Liver (tissue), 9 donors: Measurements from ENCODE around the gene ENOPH1. TPM values are rescaled to one million over a fixed set of nuclear protein-coding genes. Genes with fewer than 3 reads are reported as not detected.

Experiments
- DNase-seq: peaks from one replicate; pipeline ENCODE4 v3.0.0-alpha.2; 2017; ENCODE audit warnings: low spot score
- H3K27ac ChIP-seq, 2 donors: one replicate each; pipeline ENCODE4 v1.7.0; 2013; ENCODE audit warnings: inconsistent platforms in 2 of 2, low read length in 2 of 2, control low read depth in 1 of 2, low read depth in 1 of 2, mild to moderate bottlenecking in 1 of 2
- H3K27me3 ChIP-seq, 4 donors: one replicate each; pipeline versions ENCODE4 v1.6.1 to v1.7.0; 2013; ENCODE audit warnings: low read length in 3 of 4, inconsistent platforms in 1 of 4, mild to moderate bottlenecking in 1 of 4, moderate library complexity in 1 of 4; ENCODE audit not compliant: control insufficient read depth in 4 of 4, insufficient read depth in 4 of 4
- H3K36me3 ChIP-seq, 4 donors: one replicate each; pipeline versions ENCODE4 v1.6.1 to v1.7.0; 2013; ENCODE audit warnings: low read length in 3 of 4, mild to moderate bottlenecking in 3 of 4, low read depth in 1 of 4, moderate library complexity in 1 of 4; ENCODE audit not compliant: control insufficient read depth in 4 of 4, insufficient read depth in 3 of 4
- H3K4me1 ChIP-seq, 4 donors: one replicate each; pipeline versions ENCODE4 v1.6.1 to v1.7.0; 2013; ENCODE audit warnings: low read length in 3 of 4, mild to moderate bottlenecking in 3 of 4, moderate library complexity in 1 of 4; ENCODE audit not compliant: control insufficient read depth in 4 of 4, insufficient read depth in 4 of 4
- H3K4me3 ChIP-seq, 3 donors: one replicate each; pipeline versions ENCODE4 v1.6.1 to v1.7.0; 2013; ENCODE audit warnings: low read length in 3 of 3, control low read depth in 1 of 3, low read depth in 1 of 3, mild to moderate bottlenecking in 1 of 3
- H3K9ac ChIP-seq, 2 donors: one replicate each; pipeline ENCODE4 v1.7.0; 2013; ENCODE audit warnings: low read length in 2 of 2, mild to moderate bottlenecking in 2 of 2, moderate library complexity in 2 of 2, control low read depth in 1 of 2, low read depth in 1 of 2
- H3K9me3 ChIP-seq, 4 donors: one replicate each; pipeline versions ENCODE4 v1.6.1 to v1.7.0; 2013; ENCODE audit warnings: low read length in 3 of 4; ENCODE audit not compliant: control insufficient read depth in 4 of 4
- ATF3 ChIP-seq: IDR thresholded peaks from 2 replicates; pipeline ENCODE4 v1.6.1; 2016; ENCODE audit warnings: antibody characterized with exemption
- FOXA1 ChIP-seq: IDR thresholded peaks from 2 replicates; pipeline ENCODE4 v1.6.1; 2016; ENCODE audit warnings: antibody characterized with exemption
- FOXA2 ChIP-seq: IDR thresholded peaks from 2 replicates; pipeline ENCODE4 v1.6.1; 2016; ENCODE audit warnings: antibody characterized with exemption
- GABPA ChIP-seq, 2 donors: IDR thresholded peaks in 1 of 2; conservative IDR thresholded peaks in 1 of 2; 2 replicates each; pipeline ENCODE4 v1.6.1; 2016; ENCODE audit warnings: antibody characterized with exemption in 2 of 2, mild to moderate bottlenecking in 1 of 2, moderate library complexity in 1 of 2
- HNF4A ChIP-seq, 2 donors: conservative IDR thresholded peaks; 2 replicates each; pipeline ENCODE4 v1.6.1; 2016; ENCODE audit warnings: antibody characterized with exemption in 2 of 2, mild to moderate bottlenecking in 2 of 2
- HNF4G ChIP-seq: IDR thresholded peaks from 2 replicates; pipeline ENCODE4 v1.6.1; 2016; ENCODE audit warnings: antibody characterized with exemption
- JUND ChIP-seq, 2 donors: IDR thresholded peaks; 2 replicates each; pipeline ENCODE4 v1.6.1; 2016; ENCODE audit warnings: antibody characterized with exemption in 2 of 2
- MAX ChIP-seq: IDR thresholded peaks from 2 replicates; pipeline ENCODE4 v1.6.1; 2016; ENCODE audit warnings: antibody characterized with exemption
- NR2F2 ChIP-seq: IDR thresholded peaks from 2 replicates; pipeline ENCODE4 v1.6.1; 2016; ENCODE audit warnings: antibody characterized with exemption
- RAD21 ChIP-seq, 2 donors: IDR thresholded peaks; 2 replicates each; pipeline ENCODE4 v1.6.1; 2016; ENCODE audit warnings: antibody characterized with exemption in 2 of 2, mild to moderate bottlenecking in 2 of 2
- RXRA ChIP-seq, 2 donors: IDR thresholded peaks; 2 replicates each; pipeline ENCODE4 v1.6.1; 2017 to 2018; ENCODE audit warnings: antibody characterized with exemption in 2 of 2, mild to moderate bottlenecking in 1 of 2
- SP1 ChIP-seq: IDR thresholded peaks from 2 replicates; pipeline ENCODE4 v1.6.1; 2018; ENCODE audit warnings: antibody characterized with exemption, mild to moderate bottlenecking
- TAF1 ChIP-seq: conservative IDR thresholded peaks from 2 replicates; pipeline ENCODE4 v1.6.1; 2016; ENCODE audit warnings: antibody characterized with exemption, mild to moderate bottlenecking
- YY1 ChIP-seq: IDR thresholded peaks from 2 replicates; pipeline ENCODE4 v1.6.1; 2016; ENCODE audit warnings: antibody characterized with exemption, mild to moderate bottlenecking
- ZBTB33 ChIP-seq: IDR thresholded peaks from 2 replicates; pipeline ENCODE4 v1.6.1; 2016; ENCODE audit warnings: antibody characterized with exemption
- WGBS: extraction: QIAGEN DNeasy Blood & Tissue Kit; methylation state at CpG from one replicate; pipeline ENCODE4 v1.1.7; 2013; 5-methylcytosine and 5-hydroxymethylcytosine counted together
- polyA plus RNA-seq, 2 donors: library from polyadenylated mRNA; stranded (reverse) in 1 of 2; unstranded in 1 of 2; fragments of 200-250 nt in 1 of 2; fragments of >200 nt in 1 of 2; fragmentation: Nextera tagmentation in 1 of 2; extraction: Ambion mirVana in 1 of 2; gene quantifications; one replicate each; pipeline versions ENCODE4 v1.2.1 to v1.2.3, GENCODE V29; 2013 to 2015
- total RNA-seq, 2 donors: library from RNA; depleted of rRNA; stranded (reverse); fragments of >200 nt; gene quantifications; one replicate each; pipeline ENCODE4 v1.2.3, GENCODE V29; 2014
- TF ChIP-seq, protein P1 (sequence below): IDR thresholded peaks from 2 replicates; pipeline ENCODE4 v1.6.1; 2016; ENCODE audit warnings: antibody characterized with exemption, mild to moderate bottlenecking
- TF ChIP-seq, protein P2 (sequence below): fragments of 150-350 bp; IDR thresholded peaks from 2 replicates; pipeline ENCODE4 v1.5.1; 2017; ENCODE audit warnings: improper control_type of control experiment, low read depth, low read length; ENCODE audit not compliant: missing input control
- donor health status: healthy.
- donor health status: healthy.
- donor health status: healthy.
- donor health status: healthy.
- donor health status: healthy.

The ENOPH1 gene
- total and polyA plus RNA-seq, 4 donors = 12.1 to 20.0 (median 12.8) TPM

GRCh38 chr4:82489076-82489475 is 58.7 kb downstream of the ENOPH1 start (continued):
- TF ChIP-seq, protein P1, sequence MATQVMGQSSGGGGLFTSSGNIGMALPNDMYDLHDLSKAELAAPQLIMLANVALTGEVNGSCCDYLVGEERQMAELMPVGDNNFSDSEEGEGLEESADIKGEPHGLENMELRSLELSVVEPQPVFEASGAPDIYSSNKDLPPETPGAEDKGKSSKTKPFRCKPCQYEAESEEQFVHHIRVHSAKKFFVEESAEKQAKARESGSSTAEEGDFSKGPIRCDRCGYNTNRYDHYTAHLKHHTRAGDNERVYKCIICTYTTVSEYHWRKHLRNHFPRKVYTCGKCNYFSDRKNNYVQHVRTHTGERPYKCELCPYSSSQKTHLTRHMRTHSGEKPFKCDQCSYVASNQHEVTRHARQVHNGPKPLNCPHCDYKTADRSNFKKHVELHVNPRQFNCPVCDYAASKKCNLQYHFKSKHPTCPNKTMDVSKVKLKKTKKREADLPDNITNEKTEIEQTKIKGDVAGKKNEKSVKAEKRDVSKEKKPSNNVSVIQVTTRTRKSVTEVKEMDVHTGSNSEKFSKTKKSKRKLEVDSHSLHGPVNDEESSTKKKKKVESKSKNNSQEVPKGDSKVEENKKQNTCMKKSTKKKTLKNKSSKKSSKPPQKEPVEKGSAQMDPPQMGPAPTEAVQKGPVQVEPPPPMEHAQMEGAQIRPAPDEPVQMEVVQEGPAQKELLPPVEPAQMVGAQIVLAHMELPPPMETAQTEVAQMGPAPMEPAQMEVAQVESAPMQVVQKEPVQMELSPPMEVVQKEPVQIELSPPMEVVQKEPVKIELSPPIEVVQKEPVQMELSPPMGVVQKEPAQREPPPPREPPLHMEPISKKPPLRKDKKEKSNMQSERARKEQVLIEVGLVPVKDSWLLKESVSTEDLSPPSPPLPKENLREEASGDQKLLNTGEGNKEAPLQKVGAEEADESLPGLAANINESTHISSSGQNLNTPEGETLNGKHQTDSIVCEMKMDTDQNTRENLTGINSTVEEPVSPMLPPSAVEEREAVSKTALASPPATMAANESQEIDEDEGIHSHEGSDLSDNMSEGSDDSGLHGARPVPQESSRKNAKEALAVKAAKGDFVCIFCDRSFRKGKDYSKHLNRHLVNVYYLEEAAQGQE = no peak
- TF ChIP-seq RAD21 (IDR thresholded peaks at IDR 0.05) = no peak
- TF ChIP-seq ATF3 = no peak

DNA sequence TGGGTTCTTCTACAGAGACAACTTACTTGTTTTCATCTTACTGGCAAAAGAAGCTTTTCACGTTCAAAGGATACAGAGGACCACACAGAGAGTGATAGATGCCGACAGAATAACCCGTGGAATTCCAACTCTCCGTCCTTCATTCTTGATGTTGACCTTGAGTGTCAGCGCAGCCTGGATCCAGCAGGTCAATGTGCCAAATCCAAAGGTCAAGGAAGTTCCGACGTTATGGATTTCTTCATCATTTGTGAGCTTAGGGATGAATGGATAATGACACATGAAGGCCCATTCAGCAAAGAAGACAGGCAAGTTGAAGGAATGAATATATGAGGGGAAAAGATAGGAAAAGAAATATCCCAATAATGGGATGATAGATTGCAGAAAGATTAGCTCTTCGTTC is 59.6 kb downstream of the ENOPH1 start:
- no peak overlapping the region for H3K9ac ChIP-seq
- H3K36me3 ChIP-seq = peaks cover 0 to 7% (median 0%) of the 10 kb centered on the region in 4 donors
- TF ChIP-seq FOXA2 (no peak), GABPA (IDR thresholded peaks at IDR 0.05 in 1 of 2, conservative IDR thresholded peaks at IDR 0.05 in 1 of 2) (no peak), TAF1 (no peak), YY1 (no peak), RXRA (IDR thresholded peaks at IDR 0.05) (peak in 1 of 2 donors; percentile 22), FOXA1 (no peak), HNF4A (conservative IDR thresholded peaks at IDR 0.05) (peak; percentile 18 to 76)
- no peak for DNase-seq
- H3K27me3 ChIP-seq = no peaks in the 10 kb centered on the region
- no peaks in the 10 kb centered on the region for H3K9me3 ChIP-seq
- no peak overlapping the region for H3K27ac ChIP-seq
- peaks cover 0 to 3% (median 0%) of the 10 kb centered on the region in 4 donors for H3K4me1 ChIP-seq
- 55% methylated on average over 8 of the region's 8 CpGs for WGBS
- H3K4me3 ChIP-seq = no peak overlapping the region

DNA sequence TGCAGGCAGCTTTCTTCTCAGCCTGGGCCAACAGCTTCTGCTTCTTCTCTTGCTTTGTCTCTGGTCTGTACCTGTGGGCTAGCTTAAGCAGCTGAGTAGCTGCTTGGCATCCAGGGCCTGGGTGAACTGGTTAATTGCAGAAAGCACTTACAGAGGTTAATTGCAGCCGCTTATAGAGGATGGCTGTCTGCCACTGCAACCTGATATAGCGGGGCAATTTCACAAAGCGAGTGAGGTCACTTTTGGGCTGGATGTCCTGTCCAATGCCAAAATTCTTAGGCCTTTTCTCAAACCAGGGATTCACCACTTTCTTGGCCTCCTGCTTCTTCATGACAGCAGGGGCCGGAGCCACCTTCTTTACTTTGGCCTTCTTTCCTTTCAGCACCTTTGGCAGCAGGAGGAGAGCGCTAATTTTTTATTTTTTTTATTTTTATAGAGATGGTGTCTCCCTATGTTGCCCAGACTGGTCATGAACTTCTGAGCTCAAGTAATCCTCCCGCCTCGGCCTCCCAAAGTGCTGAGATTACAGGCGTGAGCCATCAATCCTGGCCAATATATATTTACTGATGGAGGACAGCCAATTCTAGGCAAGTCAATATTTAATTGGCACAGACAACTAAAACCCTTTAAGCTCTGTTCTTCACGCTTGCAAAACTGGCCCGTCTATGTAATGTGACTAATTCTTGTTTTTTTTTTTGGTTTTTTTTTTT is 61.0 kb downstream of the ENOPH1 start:
- Histone ChIP-seq H3K9ac (no peak overlapping the region), H3K4me1 (peaks cover 0 to 3% (median 0%) of the 10 kb centered on the region in 4 donors), H3K4me3 (no peak overlapping the region), H3K27me3 (no peaks in the 10 kb centered on the region), H3K36me3 (peaks cover 0 to 10% (median 2%) of the 10 kb centered on the region in 4 donors), H3K27ac (no peak overlapping the region), H3K9me3 (no peaks in the 10 kb centered on the region)
- DNase-seq = no peak
- WGBS = 62% methylated on average over 10 of the region's 10 CpGs
- TF ChIP-seq, protein P2, sequence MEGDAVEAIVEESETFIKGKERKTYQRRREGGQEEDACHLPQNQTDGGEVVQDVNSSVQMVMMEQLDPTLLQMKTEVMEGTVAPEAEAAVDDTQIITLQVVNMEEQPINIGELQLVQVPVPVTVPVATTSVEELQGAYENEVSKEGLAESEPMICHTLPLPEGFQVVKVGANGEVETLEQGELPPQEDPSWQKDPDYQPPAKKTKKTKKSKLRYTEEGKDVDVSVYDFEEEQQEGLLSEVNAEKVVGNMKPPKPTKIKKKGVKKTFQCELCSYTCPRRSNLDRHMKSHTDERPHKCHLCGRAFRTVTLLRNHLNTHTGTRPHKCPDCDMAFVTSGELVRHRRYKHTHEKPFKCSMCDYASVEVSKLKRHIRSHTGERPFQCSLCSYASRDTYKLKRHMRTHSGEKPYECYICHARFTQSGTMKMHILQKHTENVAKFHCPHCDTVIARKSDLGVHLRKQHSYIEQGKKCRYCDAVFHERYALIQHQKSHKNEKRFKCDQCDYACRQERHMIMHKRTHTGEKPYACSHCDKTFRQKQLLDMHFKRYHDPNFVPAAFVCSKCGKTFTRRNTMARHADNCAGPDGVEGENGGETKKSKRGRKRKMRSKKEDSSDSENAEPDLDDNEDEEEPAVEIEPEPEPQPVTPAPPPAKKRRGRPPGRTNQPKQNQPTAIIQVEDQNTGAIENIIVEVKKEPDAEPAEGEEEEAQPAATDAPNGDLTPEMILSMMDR = no peak
- TF ChIP-seq TAF1 (no peak), MAX (peak; percentile 25), NR2F2 (no peak), RXRA (IDR thresholded peaks at IDR 0.05) (peak; percentile 37 to 74), ATF3 (no peak), SP1 (peak; percentile 26), JUND (IDR thresholded peaks at IDR 0.05) (peak in 1 of 2 donors; percentile 46), FOXA2 (peak; percentile 61), RAD21 (IDR thresholded peaks at IDR 0.05) (peak; percentile 45 to 54), FOXA1 (peak; percentile 16), HNF4G (no peak), GABPA (IDR thresholded peaks at IDR 0.05 in 1 of 2, conservative IDR thresholded peaks at IDR 0.05 in 1 of 2) (no peak), ZBTB33 (peak; percentile 67), HNF4A (conservative IDR thresholded peaks at IDR 0.05) (peak in 1 of 2 donors; percentile 74)
- TF ChIP-seq, protein P1 = no peak
